OCI-LY7 (cell line): ENCODE measurements around the gene ODC1.

ENCODE experiments used
- CTCF ChIP-seq: fragments of 200-600 bp; sonication (generic); conservative IDR thresholded peaks from 2 replicates; pipeline ENCODE4 v1.5.1; 2014; ENCODE audit warnings: mild to moderate bottlenecking, antibody characterized with exemption, low read length, moderate library complexity, mixed read lengths
- EZH2phosphoT487 ChIP-seq: fragments of 200-600 bp; sonication (generic); IDR thresholded peaks from 2 replicates; pipeline ENCODE4 v1.6.1; 2018; ENCODE audit warnings: low read depth, borderline replicate concordance, mild to moderate bottlenecking, mixed run types, antibody characterized with exemption, low read length, moderate library complexity, mixed read lengths

DNA sequence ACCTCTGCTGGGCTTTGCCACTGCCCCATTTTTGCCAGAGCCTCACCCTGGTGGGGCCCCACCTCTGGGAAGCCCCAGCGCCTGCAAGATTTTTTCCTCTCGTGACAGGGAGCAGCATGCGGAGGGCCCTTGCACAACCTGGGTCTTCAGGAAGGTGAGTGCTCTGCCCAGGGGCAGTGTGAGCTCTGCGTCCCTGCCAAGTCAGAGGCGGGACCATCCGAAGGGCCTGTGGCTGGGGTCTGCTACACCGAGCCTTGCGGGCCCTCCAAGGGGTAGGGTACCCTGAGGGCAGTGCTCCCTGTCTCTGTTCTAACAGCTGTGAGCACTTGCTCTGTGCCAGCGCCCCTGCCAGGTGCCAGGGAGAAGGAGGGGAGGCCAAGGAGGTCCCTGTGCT is 5.8 kb upstream of the ODC1 start:
- TF ChIP-seq CTCF = no peak
- no peak for TF ChIP-seq EZH2phosphoT487
